ENCODE measurements around the gene C19orf81.

Gene C19orf81

GRCh38 chr19:50629801-50630200 lies 19.4 kb upstream of the C19orf81 start:
- DNase-seq = no peak

- no peak for DNase-seq
Measured at GRCh38 chr19:50632151-50632835, 17.0 kb upstream of the C19orf81 start.

GRCh38 chr19:50633359-50633758 lies 15.9 kb upstream of the C19orf81 start:
- DNase-seq = no peak

DNA sequence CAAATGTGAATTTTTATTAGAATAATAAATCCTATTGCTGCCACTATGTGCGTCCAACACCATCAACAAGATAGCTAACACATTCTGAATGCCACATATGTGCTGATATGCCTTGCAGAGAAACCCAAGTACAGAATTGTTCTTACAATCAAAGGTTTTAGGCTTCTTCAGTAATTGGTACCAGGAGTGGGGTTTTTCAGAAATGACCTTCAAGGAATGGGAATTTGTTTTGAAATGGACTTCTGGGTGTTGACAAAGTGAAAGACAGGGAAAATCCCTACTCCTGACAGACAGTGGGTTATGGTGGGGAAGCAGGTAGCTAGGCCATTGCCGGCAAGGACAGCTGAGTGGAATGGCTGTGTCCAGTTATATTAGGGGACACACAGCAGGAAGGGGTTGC lies 15.3 kb upstream of the C19orf81 start:
- no peak for DNase-seq

DNA sequence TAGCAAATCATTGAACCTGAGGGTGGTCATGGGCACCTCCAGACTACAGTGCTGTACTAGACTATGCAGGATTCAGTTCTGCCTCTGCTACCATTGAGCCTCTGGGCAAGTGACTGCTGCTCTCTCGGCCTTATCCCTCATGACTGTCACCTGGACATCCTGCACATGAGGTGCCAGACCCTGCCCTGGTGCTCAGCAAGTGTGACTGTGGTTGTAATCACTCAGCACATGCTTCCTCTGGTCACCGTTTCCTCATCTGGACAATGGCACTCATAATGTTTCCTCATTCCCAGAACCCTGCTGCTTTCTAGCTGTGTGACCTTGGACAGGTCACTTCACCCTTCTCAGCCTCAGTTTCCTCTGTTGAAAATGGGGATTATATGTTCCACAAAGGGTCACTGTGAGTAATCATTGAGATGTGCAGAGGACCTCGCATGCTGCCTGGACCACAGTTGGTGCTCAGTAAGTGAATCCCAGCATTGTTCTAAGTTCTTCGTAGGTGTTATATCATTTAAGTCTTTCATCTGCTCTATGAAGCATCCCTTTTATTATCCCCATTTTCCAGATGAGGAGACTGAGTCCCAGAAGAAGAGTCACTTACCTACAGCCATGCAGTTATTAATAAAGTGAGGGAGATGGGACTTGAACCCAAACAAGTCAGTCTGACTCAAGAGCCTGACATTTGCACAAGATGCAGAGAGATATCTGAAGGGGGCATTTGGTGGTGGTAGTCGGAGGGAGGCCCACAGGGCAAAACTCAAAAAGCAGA lies 12.7 kb upstream of the C19orf81 start:
- DNase-seq = no peak

- no peak for DNase-seq
Measured at GRCh38 chr19:50638600-50638999, 10.6 kb upstream of the C19orf81 start.

GRCh38 chr19:50639121-50640112 lies 9.8 kb upstream of the C19orf81 start, which contains the start of gene SYT3:
SYT3 (minus strand) TSS chr19:50639881; CDS start chr19:50637411, 2,470 bp downstream.
- peak; percentile 70 for DNase-seq

- no peak for DNase-seq
Measured at GRCh38 chr19:50640368-50640767, 8.9 kb upstream of the C19orf81 start.

GRCh38 chr19:50644315-50644915 lies 4.8 kb upstream of the C19orf81 start:
- no peak for DNase-seq

DNA sequence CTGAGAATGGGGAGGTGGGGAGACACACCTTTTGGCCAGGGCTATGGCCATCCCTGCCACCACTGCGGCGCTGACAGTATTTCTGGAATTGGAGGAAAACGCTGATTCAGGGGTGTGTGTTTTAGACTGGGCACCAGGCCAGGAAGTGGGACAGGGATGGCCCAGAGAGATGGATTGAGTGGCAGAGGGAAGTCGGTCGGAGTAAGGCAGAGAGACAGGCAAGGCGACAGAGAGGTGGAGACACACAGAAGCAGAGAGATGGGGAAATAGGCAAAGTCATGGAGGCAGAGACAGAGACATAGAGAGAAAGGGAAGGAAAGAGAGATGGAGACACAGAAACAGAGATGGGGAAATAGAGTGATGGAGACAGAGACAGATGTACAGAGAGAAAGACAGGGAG lies 4.1 kb upstream of the C19orf81 start:
- no peak for DNase-seq

- DNase-seq = no peak
Measured at GRCh38 chr19:50646074-50646807, 3.0 kb upstream of the C19orf81 start.

- DNase-seq = no peak
Measured at GRCh38 chr19:50647879-50648615, 1.2 kb upstream of the C19orf81 start.

DNA sequence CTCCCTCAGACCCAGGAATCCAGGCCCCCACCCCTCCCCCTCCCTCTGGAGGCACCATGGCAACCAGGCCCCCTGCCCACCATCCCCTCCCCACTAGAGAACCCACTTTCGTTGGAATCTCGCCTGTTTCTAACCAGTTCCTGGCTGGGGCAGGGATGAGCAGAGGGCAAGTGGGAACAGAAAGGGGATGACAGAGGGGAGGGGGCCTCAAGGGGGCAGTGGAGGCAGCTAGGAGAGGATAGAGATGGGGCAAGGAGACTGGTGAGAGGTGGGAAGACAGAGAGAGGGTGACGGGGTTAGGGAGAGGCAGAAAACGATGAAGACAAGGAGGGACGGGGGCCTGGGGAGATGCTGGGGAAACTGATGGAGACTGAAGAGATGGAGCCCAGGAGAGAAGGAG lies 586 bp upstream of the C19orf81 start:
- no peak for DNase-seq

- DNase-seq = no peak
Measured at GRCh38 chr19:50651174-50651573, 1.9 kb downstream of the C19orf81 start.

DNA sequence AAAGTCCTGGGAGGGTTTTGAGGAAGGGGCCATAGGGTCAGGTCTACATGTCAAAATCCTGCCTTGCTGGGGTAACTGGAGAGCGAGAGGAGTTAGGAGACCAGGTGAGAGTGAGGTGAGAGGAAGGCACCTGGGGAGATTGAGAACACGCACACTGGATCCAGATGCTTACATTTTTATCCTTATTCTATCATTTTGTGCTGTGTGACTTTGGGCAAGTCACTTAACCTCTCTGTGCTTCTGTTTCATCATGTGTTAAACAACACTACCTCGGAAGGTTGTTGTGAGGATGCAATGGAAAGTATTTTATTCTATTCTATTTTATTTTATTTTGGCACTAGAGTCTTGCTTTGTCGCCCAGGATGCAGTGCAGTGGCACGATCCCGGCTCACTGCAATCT lies 3.5 kb downstream of the C19orf81 start:
- DNase-seq = no peak

- DNase-seq = no peak
Measured at GRCh38 chr19:50654882-50655281, 5.6 kb downstream of the C19orf81 start.

DNA sequence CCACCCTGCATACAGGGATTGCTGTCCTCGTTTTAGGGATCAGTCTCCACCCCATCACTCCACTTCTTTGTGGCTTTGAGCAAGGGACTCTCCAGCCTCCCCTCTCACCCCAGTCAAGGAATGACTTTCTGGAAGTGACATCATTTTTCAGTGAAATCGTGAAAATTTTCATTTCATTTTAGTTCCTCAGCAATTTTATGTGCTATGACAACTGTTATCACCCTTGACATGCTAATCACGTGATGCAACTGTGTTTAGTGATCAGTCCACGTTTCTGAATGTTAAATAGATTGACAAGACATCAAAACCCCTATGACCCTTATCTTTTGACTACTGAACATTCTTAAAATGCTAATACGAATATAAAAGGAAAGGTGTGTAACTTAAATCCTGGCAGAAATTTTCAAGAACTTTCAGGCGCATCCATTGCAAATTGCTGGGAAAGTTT lies 8.0 kb downstream of the C19orf81 start:
- DNase-seq = no peak

- DNase-seq = peak; percentile 71
Measured at GRCh38 chr19:50657712-50658440, 8.6 kb downstream of the C19orf81 start.

DNA sequence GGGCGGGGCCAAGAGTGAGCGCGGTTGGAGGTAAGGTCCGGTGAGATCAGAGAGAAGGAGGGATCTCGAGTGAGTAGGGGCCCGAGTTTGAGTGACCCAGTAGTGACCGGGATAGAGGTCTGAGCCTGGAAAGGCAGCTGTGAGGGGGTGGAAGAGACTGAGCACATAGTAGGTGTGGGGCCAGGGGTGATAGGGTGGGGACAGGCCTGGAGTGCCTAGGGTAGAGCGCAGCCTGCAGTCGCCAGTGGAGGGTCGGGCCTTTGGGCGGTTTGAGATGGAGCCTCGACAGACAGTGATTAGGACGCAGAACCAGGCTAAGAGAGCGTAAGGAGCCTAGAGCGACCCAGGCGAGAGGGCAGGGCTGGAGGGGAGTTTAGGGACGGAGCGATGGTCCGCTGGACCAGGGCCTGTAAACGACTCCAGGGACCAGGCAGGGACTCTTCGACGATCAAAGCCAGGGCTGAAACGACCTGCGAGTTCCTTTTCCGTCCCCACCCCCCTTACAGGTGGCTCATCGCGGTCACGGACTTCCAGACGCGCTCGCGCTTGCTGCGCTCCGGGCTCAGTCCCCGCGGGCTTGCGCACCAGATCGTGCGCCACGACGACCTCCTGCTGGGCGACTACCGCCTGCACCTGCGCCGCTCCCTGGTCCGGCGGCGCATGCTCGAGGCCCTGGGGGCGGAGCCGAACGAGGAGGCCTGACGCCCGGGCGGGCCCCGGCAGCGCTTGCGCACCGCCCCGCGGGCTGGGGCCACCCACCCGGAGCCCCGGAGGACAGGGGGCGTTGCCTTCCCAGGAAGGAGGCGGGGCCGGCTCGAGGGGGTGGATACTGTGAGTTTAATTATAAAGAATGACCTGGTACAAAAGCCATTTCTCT lies 9.4 kb downstream of the C19orf81 start:
- peak; percentile 57 for DNase-seq
